Gastroesophageal sphincter (tissue), 4 donors: ENCODE results near the gene ESR1. TPM values are rescaled to one million over a fixed set of nuclear protein-coding genes. Genes with fewer than 3 reads are reported as not detected.
"Not testable (repeated sequence)": the region's sequence is repeated elsewhere in the genome, so short reads cannot be mapped to it uniquely, and the experiment has no call there.

Experiments used
- ATAC-seq: fragments of 150-250 bp; one replicate; pipeline ENCODE4 v1.9.1; 2016; ENCODE audit warnings: mild to moderate bottlenecking, moderate library complexity
- H3K27ac ChIP-seq, 4 donors: fragments of 200-600 bp; sonication (generic) in 3 of 4; 1 replicate in 3 of 4; 2 replicates in 1 of 4; pipeline ENCODE4 v1.5.1; 2016 to 2019
- H3K27me3 ChIP-seq: fragments of 200-600 bp; sonication (generic); one replicate; pipeline ENCODE4 v1.5.1; 2019
- H3K36me3 ChIP-seq, 2 donors: fragments of 200-600 bp; sonication (generic); one replicate each; pipeline ENCODE4 v1.5.1; 2019; ENCODE audit warnings: control low read depth in 1 of 2
- H3K4me1 ChIP-seq, 3 donors: fragments of 200-600 bp; sonication (generic); 1 replicate in 2 of 3; 2 replicates in 1 of 3; pipeline ENCODE4 v1.5.1; 2016 to 2019; ENCODE audit warnings: control low read depth in 2 of 3
- H3K4me3 ChIP-seq, 2 donors: fragments of 200-600 bp; sonication (generic); one replicate each; pipeline ENCODE4 v1.5.1; 2019; ENCODE audit warnings: mild to moderate bottlenecking in 1 of 2, moderate library complexity in 1 of 2
- H3K9me3 ChIP-seq, 3 donors: fragments of 200-600 bp; sonication (generic); one replicate each; pipeline ENCODE4 v1.5.1; 2017 to 2019; ENCODE audit warnings: control low read depth in 2 of 3
- EP300 ChIP-seq: sonication (generic); formaldehyde crosslinking; IDR thresholded peaks from one replicate; pipeline ENCODE4 v1.6.1; 2017; ENCODE audit warnings: antibody characterized with exemption, mild to moderate bottlenecking
- POLR2A ChIP-seq, 2 donors: fragments of 450-650 bp; IDR thresholded peaks; one replicate each; pipeline ENCODE4 v1.6.1; 2017; ENCODE audit warnings: antibody characterized with exemption in 2 of 2, mild to moderate bottlenecking in 2 of 2, moderate library complexity in 1 of 2
- POLR2AphosphoS5 ChIP-seq: sonication (generic); formaldehyde crosslinking; IDR thresholded peaks from one replicate; pipeline ENCODE4 v1.6.1; 2017; ENCODE audit warnings: antibody characterized with exemption
- WGBS, 2 donors: methylation state at CpG; one replicate each; pipeline ENCODE4 v1.1.5; 2018; ENCODE audit warnings: low coverage in 1 of 2; 5-methylcytosine and 5-hydroxymethylcytosine counted together
- total RNA-seq, 4 donors: library from RNA; depleted of rRNA; stranded (reverse); fragments of >200 nt; gene quantifications; one replicate each; pipeline ENCODE4 v1.1.0, GENCODE V29; 2016
- TF ChIP-seq, protein P1 (sequence below), 4 experiments: fragments of 200-600 bp in 2 of 4; fragments of 450-650 bp in 2 of 4; sonication (generic) in 1 of 4; IDR thresholded peaks; one replicate each; pipeline ENCODE4 v1.5.1; 2017 to 2019; ENCODE audit warnings: antibody characterized with exemption in 4 of 4, mild to moderate bottlenecking in 2 of 4, moderate library complexity in 2 of 4

The ESR1 gene
- total RNA-seq, 4 donors from 2014 or later, result 0.93 to 2.3 (median 0.97) TPM

DNA sequence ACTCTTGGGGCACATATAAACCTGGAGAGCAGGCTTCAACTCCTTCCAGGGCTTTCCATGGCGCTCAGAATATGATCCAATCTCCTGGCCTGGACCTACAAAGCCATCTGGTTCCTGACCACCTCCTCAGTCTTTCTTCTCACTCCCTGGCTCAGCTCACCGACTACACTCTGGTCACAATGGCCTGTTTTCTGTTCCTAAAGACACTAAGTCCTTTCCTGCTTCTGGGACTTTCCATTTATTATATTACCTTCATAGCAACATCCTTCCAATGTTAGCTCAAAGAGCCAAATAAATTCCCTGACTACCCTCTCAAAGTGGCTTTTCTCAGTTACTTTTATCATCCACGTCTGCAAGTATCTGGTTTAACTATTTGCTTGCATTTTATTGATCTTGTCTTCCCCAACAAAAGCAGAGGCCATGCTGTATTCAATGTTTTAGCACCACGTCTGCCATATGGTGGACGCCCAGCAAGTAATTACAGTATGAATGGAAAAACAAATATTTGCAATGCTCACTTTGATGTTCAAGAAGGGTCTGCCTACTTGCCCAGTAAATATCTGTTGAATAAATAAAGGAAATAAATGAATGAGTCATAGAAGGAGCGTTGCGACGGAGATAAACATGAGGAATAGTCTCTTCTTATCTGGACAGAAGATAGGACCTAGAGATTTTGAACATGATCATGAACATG is 328.4 kb downstream of the ESR1 start:
- ATAC-seq, result no peak
- peaks cover 9 to 98% of the 10 kb centered on the region in 2 donors for H3K36me3 ChIP-seq
- whole genome bisulfite sequencing, 2 donors, result 77 to 85% methylated on average over 7 to 8 of the region's 8 CpGs

DNA sequence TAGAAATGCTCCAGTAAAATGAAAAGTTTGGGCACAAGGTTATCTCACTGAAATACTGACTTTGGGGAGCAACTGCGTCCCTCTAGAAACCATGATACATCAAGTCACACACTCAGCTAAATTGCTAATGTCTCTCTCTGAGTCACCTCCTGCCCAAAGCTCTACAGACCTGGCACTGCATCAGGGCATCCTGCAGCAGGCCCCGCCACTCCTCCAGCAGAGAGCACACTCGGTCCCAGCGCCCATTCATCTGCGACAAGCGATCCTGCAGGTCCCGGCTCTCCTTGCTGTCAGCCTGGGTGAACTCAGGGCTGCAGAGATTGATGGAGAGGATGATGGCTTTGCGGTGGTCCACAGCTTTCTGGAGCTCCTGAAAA is 329.0 kb downstream of the ESR1 start:
- Histone ChIP-seq H3K36me3 (peaks cover 9 to 98% of the 10 kb centered on the region in 2 donors), H3K4me1 (no peaks in the 10 kb centered on the region), H3K9me3 (no peaks in the 10 kb centered on the region), H3K4me3 (no peak overlapping the region), H3K27ac (no peak overlapping the region), H3K27me3 (no peaks in the 10 kb centered on the region)
- no peak for TF ChIP-seq POLR2A (IDR thresholded peaks at IDR 0.05)
- WGBS, 2 donors, result 71% methylated on average over 1 of the region's 8 CpGs; no CpG with 5 or more reads in 1 of the 2 donors
- no peak for ATAC-seq

More for the DNA sequence above, 328.4 kb downstream of the ESR1 start:
- Histone ChIP-seq H3K27me3 (no peaks in the 10 kb centered on the region), H3K27ac (no peak overlapping the region), H3K4me1 (no peaks in the 10 kb centered on the region), H3K9me3 (no peaks in the 10 kb centered on the region), H3K4me3 (no peak overlapping the region)
- TF ChIP-seq EP300 (no peak), POLR2A (IDR thresholded peaks at IDR 0.05) (no peak), POLR2AphosphoS5 (no peak)
- TF ChIP-seq, protein P1, sequence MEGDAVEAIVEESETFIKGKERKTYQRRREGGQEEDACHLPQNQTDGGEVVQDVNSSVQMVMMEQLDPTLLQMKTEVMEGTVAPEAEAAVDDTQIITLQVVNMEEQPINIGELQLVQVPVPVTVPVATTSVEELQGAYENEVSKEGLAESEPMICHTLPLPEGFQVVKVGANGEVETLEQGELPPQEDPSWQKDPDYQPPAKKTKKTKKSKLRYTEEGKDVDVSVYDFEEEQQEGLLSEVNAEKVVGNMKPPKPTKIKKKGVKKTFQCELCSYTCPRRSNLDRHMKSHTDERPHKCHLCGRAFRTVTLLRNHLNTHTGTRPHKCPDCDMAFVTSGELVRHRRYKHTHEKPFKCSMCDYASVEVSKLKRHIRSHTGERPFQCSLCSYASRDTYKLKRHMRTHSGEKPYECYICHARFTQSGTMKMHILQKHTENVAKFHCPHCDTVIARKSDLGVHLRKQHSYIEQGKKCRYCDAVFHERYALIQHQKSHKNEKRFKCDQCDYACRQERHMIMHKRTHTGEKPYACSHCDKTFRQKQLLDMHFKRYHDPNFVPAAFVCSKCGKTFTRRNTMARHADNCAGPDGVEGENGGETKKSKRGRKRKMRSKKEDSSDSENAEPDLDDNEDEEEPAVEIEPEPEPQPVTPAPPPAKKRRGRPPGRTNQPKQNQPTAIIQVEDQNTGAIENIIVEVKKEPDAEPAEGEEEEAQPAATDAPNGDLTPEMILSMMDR (IDR thresholded peaks at IDR 0.05), result no peak

DNA sequence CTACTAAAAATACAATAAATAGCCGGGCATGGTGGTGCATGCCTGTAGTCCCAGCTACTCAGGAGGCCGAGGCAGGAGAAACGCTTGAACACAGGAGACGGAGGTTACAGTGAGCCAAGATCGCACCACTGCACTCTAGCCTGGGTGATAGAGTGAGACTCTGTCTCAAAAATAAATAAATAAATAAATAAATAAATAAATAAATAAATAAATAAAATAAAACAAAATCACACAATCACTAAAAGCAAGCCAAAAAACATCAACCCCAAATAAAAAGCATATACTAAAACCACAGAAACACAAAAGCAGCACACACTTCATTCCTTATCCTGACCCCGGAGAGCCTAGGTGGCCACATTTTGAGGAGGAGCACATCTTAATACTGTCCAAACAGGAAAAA is 330.9 kb downstream of the ESR1 start:
- WGBS, 2 donors, result 96% methylated on average over 4 of the region's 6 CpGs; no CpG with 5 or more reads in 1 of the 2 donors
- not testable (repeated sequence) for H3K4me3 ChIP-seq, H3K9me3 ChIP-seq, ATAC-seq, H3K4me1 ChIP-seq, H3K27ac ChIP-seq, H3K27me3 ChIP-seq
- H3K36me3 ChIP-seq, result peaks cover 2 to 97% of the 10 kb centered on the region in 2 donors

DNA sequence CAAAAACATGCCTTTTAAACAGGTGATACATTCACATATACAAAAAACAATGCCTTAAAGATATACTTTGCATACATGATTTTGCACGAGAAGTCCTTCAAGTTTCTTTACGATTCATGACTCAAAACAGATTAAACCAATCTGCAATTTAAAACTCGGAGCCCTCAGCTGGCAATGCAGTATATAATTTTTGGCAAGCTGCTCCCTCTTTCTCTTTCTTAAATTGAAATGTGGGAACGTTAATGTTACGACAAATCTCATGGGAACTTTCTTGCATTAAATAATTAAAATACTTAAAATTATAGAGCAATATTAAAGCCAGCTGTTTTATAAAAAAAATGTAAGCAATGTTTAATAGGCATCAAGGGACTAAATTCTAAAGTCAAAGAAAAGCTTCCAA is 334.6 kb downstream of the ESR1 start:
- peaks cover 0 to 95% of the 10 kb centered on the region in 2 donors for H3K36me3 ChIP-seq
- ATAC-seq, result no peak
- H3K27ac ChIP-seq, result no peak overlapping the region
- no peaks in the 10 kb centered on the region for H3K9me3 ChIP-seq
- peaks cover 0 to 6% (median 0%) of the 10 kb centered on the region in 3 donors for H3K4me1 ChIP-seq
- H3K4me3 ChIP-seq, result no peak overlapping the region
- no peaks in the 10 kb centered on the region for H3K27me3 ChIP-seq
- 40 to 46% methylated on average over 5 of the region's 5 CpGs for WGBS, 2 donors
- TF ChIP-seq EP300, result no peak
- TF ChIP-seq, protein P1 (IDR thresholded peaks at IDR 0.05), result no peak
- TF ChIP-seq POLR2A (IDR thresholded peaks at IDR 0.05), result no peak

DNA sequence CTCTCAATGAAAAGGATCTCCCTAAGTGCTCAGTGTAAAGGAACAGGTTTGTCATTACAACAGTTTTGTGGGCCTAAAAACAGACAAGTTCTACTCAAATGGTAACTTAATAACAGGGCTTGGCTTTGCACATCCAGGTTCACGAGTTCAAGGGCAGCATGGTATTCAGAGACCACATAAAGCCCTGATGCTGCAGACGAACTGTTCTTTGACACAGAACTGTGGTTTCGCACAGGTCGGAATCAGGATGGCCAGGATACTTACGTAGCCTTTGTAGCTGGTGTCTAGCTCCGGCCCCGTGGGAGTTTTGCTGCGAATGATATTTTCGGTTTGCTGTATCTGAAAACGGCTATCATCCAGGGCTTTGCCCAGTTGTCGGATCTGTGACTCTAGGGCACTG is 335.9 kb downstream of the ESR1 start:
- peaks cover 0 to 6% (median 0%) of the 10 kb centered on the region in 3 donors for H3K4me1 ChIP-seq
- WGBS, 2 donors, result 83 to 89% methylated on average over 1 to 11 of the region's 11 CpGs
- H3K36me3 ChIP-seq, result peaks cover 0 to 96% of the 10 kb centered on the region in 2 donors
- H3K4me3 ChIP-seq, result no peak overlapping the region
- no peak overlapping the region for H3K27ac ChIP-seq
- no peak for TF ChIP-seq EP300
- TF ChIP-seq POLR2AphosphoS5, result no peak
- TF ChIP-seq, protein P1 (IDR thresholded peaks at IDR 0.05), result no peak
- TF ChIP-seq POLR2A (IDR thresholded peaks at IDR 0.05), result no peak
- no peaks in the 10 kb centered on the region for H3K9me3 ChIP-seq
- no peaks in the 10 kb centered on the region for H3K27me3 ChIP-seq
- ATAC-seq, result no peak

DNA sequence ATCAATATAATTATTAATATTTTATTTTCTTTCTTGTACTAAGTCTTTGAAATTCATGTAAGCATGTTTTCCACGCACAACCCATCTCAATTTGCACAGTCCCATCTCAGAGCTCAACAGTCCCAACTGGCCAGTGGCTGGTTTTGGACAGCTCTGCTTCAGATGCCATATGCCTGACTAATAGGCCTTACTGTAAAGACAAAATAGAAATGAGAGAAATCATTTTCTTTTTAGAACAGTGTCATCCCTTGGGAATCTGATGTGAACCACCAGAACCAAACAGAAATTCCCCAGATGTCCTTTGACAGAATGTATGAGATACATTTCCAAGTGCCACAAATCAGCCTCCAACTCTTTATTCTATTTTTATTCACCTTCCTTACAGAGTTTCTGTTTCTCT is 338.9 kb downstream of the ESR1 start:
- no peak overlapping the region for H3K4me3 ChIP-seq
- H3K27me3 ChIP-seq, result no peaks in the 10 kb centered on the region
- H3K27ac ChIP-seq, result no peak overlapping the region
- WGBS, 2 donors, result 71 to 83% methylated on average over 1 of the region's 1 CpG
- H3K36me3 ChIP-seq, result peaks cover 7 to 97% of the 10 kb centered on the region in 2 donors
- no peak for TF ChIP-seq POLR2A (IDR thresholded peaks at IDR 0.05)
- no peak for TF ChIP-seq POLR2AphosphoS5
- TF ChIP-seq, protein P1 (IDR thresholded peaks at IDR 0.05), result no peak
- TF ChIP-seq EP300, result no peak
- H3K4me1 ChIP-seq, result peaks cover 0 to 6% (median 0%) of the 10 kb centered on the region in 3 donors
- ATAC-seq, result no peak
- no peaks in the 10 kb centered on the region for H3K9me3 ChIP-seq
